ENCODE results near the gene USP33.

DNA sequence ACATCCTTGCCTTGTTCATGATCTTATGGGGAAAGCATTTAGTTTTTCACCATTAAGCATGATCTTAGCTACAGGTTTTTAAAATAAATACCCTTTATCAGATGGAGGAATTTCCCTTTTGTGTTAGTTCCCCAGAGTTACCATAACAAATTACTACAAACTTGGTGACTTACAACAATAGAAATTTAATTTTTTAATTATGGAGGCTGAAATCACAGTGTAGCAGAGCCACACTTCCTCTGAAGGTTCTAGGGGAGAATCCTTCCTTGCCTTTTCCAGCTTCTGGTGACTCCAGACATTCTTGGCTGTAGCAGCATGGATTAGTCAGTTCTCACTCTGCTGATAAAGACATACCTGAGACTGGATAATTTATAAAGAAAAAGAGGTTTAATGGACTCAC is 38.3 kb upstream of the USP33 start:
- TF ChIP-seq, protein P1, sequence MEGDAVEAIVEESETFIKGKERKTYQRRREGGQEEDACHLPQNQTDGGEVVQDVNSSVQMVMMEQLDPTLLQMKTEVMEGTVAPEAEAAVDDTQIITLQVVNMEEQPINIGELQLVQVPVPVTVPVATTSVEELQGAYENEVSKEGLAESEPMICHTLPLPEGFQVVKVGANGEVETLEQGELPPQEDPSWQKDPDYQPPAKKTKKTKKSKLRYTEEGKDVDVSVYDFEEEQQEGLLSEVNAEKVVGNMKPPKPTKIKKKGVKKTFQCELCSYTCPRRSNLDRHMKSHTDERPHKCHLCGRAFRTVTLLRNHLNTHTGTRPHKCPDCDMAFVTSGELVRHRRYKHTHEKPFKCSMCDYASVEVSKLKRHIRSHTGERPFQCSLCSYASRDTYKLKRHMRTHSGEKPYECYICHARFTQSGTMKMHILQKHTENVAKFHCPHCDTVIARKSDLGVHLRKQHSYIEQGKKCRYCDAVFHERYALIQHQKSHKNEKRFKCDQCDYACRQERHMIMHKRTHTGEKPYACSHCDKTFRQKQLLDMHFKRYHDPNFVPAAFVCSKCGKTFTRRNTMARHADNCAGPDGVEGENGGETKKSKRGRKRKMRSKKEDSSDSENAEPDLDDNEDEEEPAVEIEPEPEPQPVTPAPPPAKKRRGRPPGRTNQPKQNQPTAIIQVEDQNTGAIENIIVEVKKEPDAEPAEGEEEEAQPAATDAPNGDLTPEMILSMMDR (IDR thresholded peaks at IDR 0.05) = no peak
- TF ChIP-seq POLR2A (IDR thresholded peaks at IDR 0.05) (no peak), EP300 (IDR thresholded peaks at IDR 0.05) (no peak), POLR2AphosphoS5 (IDR thresholded peaks at IDR 0.05) (no peak)

Measured in suprapubic skin (tissue), 4 donors.